GM12801 (cell line): ENCODE results near the gene CNOT2.

Experiments
- CTCF ChIP-seq: IDR thresholded peaks from one replicate; pipeline ENCODE4 v1.5.1; 2011; ENCODE audit warnings: control low read depth; ENCODE audit not compliant: insufficient read length; ENCODE audit errors: extremely low read depth

The CNOT2 gene

DNA sequence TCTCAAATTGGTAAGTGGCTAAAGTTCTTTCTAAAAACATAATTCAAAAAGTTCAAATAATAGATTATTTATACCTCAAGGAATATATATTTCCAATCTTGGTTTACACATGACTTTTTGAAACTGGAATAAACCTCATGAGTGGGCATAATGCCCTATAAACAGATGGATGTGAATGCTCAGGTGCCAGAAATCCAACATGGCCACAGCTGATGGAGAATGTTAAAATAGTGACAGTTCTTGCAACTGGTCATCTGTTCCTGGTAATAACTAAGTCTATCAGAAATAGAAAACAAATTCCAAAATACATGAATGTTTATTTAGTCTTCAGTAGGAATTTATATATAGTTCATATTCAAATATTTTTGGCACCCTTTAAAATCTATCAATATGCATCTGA, 21.6 kb upstream of the CNOT2 start:
- no peak for TF ChIP-seq CTCF

DNA sequence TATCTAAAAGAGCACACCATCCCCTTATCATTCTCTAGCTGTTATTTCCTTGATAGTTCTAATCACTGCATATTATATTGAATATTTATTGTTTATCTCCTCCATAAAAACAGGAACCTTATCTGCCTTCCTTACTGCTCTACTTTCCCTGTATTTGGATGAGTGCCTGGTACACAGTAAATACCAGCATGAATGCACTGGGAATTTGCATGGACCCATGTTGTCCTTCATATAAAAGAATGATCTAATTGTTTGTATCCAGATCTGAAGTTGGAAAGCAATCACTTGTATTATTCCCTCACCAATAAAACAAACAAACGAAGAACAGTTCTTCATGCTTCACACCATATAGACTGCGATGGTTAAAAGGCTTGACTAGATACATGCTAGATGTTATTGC, 15.3 kb upstream of the CNOT2 start:
- no peak for TF ChIP-seq CTCF

DNA sequence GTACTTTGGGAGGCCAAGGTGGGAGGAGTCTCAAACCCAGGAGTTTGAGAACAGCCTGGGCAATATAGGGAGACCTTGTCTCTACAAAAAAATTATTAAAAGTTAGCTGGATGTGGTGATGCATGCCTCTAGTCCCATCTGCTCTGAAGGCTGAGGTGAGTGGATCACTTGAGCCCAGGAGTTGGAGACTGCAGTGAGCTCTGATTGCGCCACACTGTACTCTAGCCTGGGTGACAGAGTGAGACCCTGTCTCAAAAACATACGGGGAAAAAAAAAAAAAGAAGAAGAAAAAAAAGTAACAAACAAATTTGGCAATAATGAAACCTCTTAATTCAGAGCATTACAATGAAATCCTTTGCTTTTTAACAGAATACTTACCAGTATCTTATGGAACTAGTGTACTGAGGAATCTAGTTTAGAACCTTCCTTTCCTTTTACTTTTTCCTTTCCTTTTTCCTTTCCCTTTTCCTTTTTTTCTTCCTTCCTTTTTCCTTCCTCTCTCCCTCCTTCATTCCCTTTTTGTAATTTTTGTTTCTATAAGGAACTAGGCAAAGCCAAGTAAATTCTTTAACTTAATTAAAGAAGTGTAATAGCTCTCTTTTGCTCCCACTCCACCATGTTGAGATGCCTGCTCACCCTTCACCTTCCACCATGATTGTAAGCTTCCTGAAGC, 12.2 kb upstream of the CNOT2 start:
- no peak for TF ChIP-seq CTCF

- TF ChIP-seq CTCF: no peak
Measured at GRCh38 chr12:70236990-70237389, 6.2 kb upstream of the CNOT2 start.

DNA sequence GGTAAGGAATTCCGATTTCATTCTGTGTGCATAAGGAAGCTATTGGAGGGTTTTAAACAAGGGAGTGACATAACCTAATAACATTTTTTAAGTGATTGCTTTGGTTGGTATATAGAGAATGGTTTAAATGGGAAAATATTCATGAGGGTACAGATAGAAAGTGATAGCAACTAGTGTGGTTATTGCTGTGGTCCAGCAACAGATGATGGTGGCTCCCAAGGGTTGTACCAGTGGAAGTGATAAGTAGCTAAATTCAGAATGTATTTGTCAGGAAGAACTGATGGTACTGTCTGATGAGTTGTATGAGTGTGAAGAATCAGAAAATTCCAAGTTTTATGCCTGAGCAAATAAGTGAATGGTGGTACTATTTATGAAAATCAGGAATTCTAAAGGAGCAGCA, 2.6 kb upstream of the CNOT2 start:
- no peak for TF ChIP-seq CTCF

DNA sequence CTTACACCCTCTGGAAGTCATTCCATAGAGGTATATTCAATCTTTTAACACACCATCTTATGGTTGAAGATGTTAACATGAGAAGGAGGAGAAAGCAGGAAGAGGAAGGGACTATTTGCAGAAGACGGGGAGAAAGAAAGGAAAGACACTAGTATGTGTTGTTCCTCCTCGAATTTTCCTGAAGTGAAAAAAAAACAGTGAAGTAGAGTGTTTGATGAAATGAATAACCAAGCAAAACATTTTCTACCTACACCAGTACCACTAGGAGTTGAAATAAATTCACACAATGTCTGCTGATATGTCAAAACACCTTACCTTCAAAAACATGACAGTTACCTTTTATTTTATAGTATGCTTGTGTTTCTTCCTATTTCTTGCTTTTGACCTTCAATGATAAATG, 1.4 kb upstream of the CNOT2 start:
- TF ChIP-seq CTCF: no peak

- TF ChIP-seq CTCF: no peak
Measured at GRCh38 chr12:70243510-70244371, 508 bp downstream of the CNOT2 start.
